22Rv1 (cell line): ENCODE measurements around the gene PNLIPRP2.

Experiments
- CTCF ChIP-seq: fragments of 450-650 bp; IDR thresholded peaks from 2 replicates; pipeline ENCODE4 v1.5.1; 2017; ENCODE audit warnings: mild to moderate bottlenecking
- ZFX ChIP-seq: fragments of 450-650 bp; IDR thresholded peaks from 2 replicates; pipeline ENCODE4 v1.6.1; 2017; ENCODE audit warnings: antibody characterized with exemption, borderline replicate concordance

GRCh38 chr10:116629340-116629739, 8.6 kb downstream of the PNLIPRP2 start:
- TF ChIP-seq CTCF: no peak
- TF ChIP-seq ZFX: no peak
